ENCODE results near the gene ITGAE. TPM values are rescaled to one million over a fixed set of nuclear protein-coding genes. Genes with fewer than 3 reads are reported as not detected.

Gene ITGAE
- polyA plus RNA-seq, 3 donors from 2014 or later: 68.2 to 81.9 (median 81.8) TPM

- H3K36me3 Mint-ChIP-seq: no peaks in the 10 kb centered on the region
Measured at GRCh38 chr17:3665834-3666233, 135.2 kb downstream of the ITGAE start.

More at GRCh38 chr17:3665834-3666233, 135.2 kb downstream of the ITGAE start:
- Mint-ChIP-seq H3K4me1 (peaks cover 19 to 21% of the 10 kb centered on the region in 2 donors), H3K9me3 (no peaks in the 10 kb centered on the region), H3K4me3 (peak overlapping the region; percentile 30 to 71 (median 44)), H3K27me3 (ENCODE audit: low read depth in 3 of 3) (peaks cover 2 to 4% (median 4%) of the 10 kb centered on the region in 3 donors), H3K27ac (peak overlapping the region in 1 of 6 donors; percentile 50)
- DNase-seq: no peak

Other genes starting within 250 kb of the ITGAE start
- gene TRPV3, start 243.4 kb downstream of the ITGAE start, polyA plus RNA-seq: 1 to 10 TPM in 1 of 3 donors, under 1 TPM in 2; 0.05 to 1.3 (median 0.39) TPM
- 1 to 10 TPM in 1 of 3 donors, under 1 TPM in 1, not detected in 1; 0.08 to 1.1 TPM for gene TRPV1, start 191.8 kb downstream of the ITGAE start, polyA plus RNA-seq
- gene SHPK, start 164.9 kb downstream of the ITGAE start, polyA plus RNA-seq: 1 to 10 TPM; 2.6 to 8.1 (median 6.4) TPM
- 10 to 100 TPM in 1 of 3 donors, 1 to 10 TPM in 2; 6.0 to 12.7 (median 7.2) TPM for gene CTNS, start 164.4 kb downstream of the ITGAE start, polyA plus RNA-seq
- 10 to 100 TPM; 36.1 to 49.2 (median 41.5) TPM for gene TAX1BP3, start 132.6 kb downstream of the ITGAE start, polyA plus RNA-seq
- 100 to 1,000 TPM; 104 to 137 (median 135) TPM for gene EMC6, start 132.4 kb downstream of the ITGAE start, polyA plus RNA-seq
- gene P2RX5, start 105.0 kb downstream of the ITGAE start, polyA plus RNA-seq: 1 to 10 TPM; 5.9 to 8.9 (median 8.4) TPM
- under 1 TPM in 2 of 3 donors, not detected in 1; 0.20 to 0.47 TPM for gene HASPIN, start 77.3 kb downstream of the ITGAE start, polyA plus RNA-seq
- gene NCBP3, start 45.1 kb upstream of the ITGAE start, polyA plus RNA-seq: 10 to 100 TPM in 2 of 3 donors, 1 to 10 TPM in 1; 5.7 to 18.3 (median 11.5) TPM
- under 1 TPM in 1 of 3 donors, not detected in 2; 0.08 TPM for gene CAMKK1, start 91.9 kb upstream of the ITGAE start, polyA plus RNA-seq
- under 1 TPM in 1 of 3 donors, not detected in 2; 0.33 TPM for gene P2RX1, start 115.3 kb upstream of the ITGAE start, polyA plus RNA-seq
- gene ATP2A3, start 163.2 kb upstream of the ITGAE start, polyA plus RNA-seq: 100 to 1,000 TPM in 1 of 3 donors, 10 to 100 TPM in 2; 29.6 to 116 (median 35.1) TPM